Measurements from ENCODE around the gene SBNO2. TPM values are rescaled to one million over a fixed set of nuclear protein-coding genes. Genes with fewer than 3 reads are reported as not detected.

Gene SBNO2
- total RNA-seq, 1 donor from 2014 or later, result 120 TPM

GRCh38 chr19:1155352-1156304 lies 18.4 kb downstream of the SBNO2 start:
- H3K9me3 ChIP-seq, result no peaks in the 10 kb centered on the region
- peaks cover 8 to 13% of the 10 kb centered on the region in 2 donors for H3K36me3 ChIP-seq
- intact Hi-C loops (cut with DNase I), result loop anchor here (1.0 kb wide), 2 partner anchors 17 to 24 kb away; no protein-coding TSS in a partner anchor
- H3K4me1 ChIP-seq, result peaks cover 17 to 42% of the 10 kb centered on the region in 2 donors
- TF ChIP-seq CTCF (IDR thresholded peaks at IDR 0.05), result no peak
- H3K27me3 ChIP-seq, result no peaks in the 10 kb centered on the region
- H3K4me3 ChIP-seq, result peak overlapping the region in 1 of 2 donors; percentile 45
- peak overlapping the region; percentile 89 to 95 for H3K27ac ChIP-seq
- no peak for DNase-seq (ENCODE audit: low spot score in 2 of 2)

- DNase-seq (ENCODE audit: low spot score in 2 of 2), result peak; percentile 76 to 95
- H3K27me3 ChIP-seq, result no peaks in the 10 kb centered on the region
- peaks cover 10 to 18% of the 10 kb centered on the region in 2 donors for H3K36me3 ChIP-seq
- peaks cover 17 to 42% of the 10 kb centered on the region in 2 donors for H3K4me1 ChIP-seq
- H3K4me3 ChIP-seq, result peak overlapping the region; percentile 34 to 45
- intact Hi-C loops (cut with DNase I), result loop anchor here (1.0 kb wide), 2 partner anchors 17 to 24 kb away; no protein-coding TSS in a partner anchor
- peak overlapping the region; percentile 89 to 95 for H3K27ac ChIP-seq
- H3K9me3 ChIP-seq, result no peaks in the 10 kb centered on the region
- TF ChIP-seq CTCF (IDR thresholded peaks at IDR 0.05), result no peak
Measured at GRCh38 chr19:1154731-1155351, 19.2 kb downstream of the SBNO2 start.

GRCh38 chr19:1153891-1154730 lies 20.0 kb downstream of the SBNO2 start:
- Histone ChIP-seq H3K36me3 (peaks cover 18 to 26% of the 10 kb centered on the region in 2 donors), H3K4me1 (peaks cover 17 to 42% of the 10 kb centered on the region in 2 donors), H3K27ac (peak overlapping the region; percentile 89 to 95), H3K27me3 (no peaks in the 10 kb centered on the region), H3K4me3 (peak overlapping the region; percentile 34 to 45), H3K9me3 (no peaks in the 10 kb centered on the region)
- intact Hi-C loops (cut with DNase I), result no loop called here
- TF ChIP-seq CTCF (IDR thresholded peaks at IDR 0.05), result no peak
- no peak for DNase-seq (ENCODE audit: low spot score in 2 of 2)

- no peaks in the 10 kb centered on the region for H3K27me3 ChIP-seq
- H3K4me1 ChIP-seq, result peaks cover 17 to 42% of the 10 kb centered on the region in 2 donors
- H3K27ac ChIP-seq, result peak overlapping the region; percentile 78 to 81
- H3K4me3 ChIP-seq, result peak overlapping the region; percentile 37 to 43
- peak in 1 of 2 donors; percentile 88 for DNase-seq (ENCODE audit: low spot score in 2 of 2)
- H3K36me3 ChIP-seq, result peaks cover 21 to 31% of the 10 kb centered on the region in 2 donors
- no peaks in the 10 kb centered on the region for H3K9me3 ChIP-seq
- TF ChIP-seq CTCF (IDR thresholded peaks at IDR 0.05), result no peak
- intact Hi-C loops (cut with DNase I), result loop anchor here (1.0 kb wide), 1 partner anchor 20 kb away; no protein-coding TSS in a partner anchor
Measured at GRCh38 chr19:1151917-1152587, 22.0 kb downstream of the SBNO2 start.
